HG03095 (cell line): Measurements from ENCODE around the gene SEC14L5.

Experiments used
- ATAC-seq: cut with Tn5 transposase; IDR thresholded peaks from one replicate; pipeline ENCODE4 v1.9.1; 2021; ENCODE audit warnings: moderate library complexity; ENCODE audit not compliant: unreplicated experiment

SEC14L5 gene

GRCh38 chr16:4957720-4958509, at the start of gene SEC14L5:
Gene SEC14L5 (plus strand): TSS chr16:4958330. CDS start chr16:4959324, 994 bp downstream.
- ATAC-seq, result peak; percentile 57

DNA sequence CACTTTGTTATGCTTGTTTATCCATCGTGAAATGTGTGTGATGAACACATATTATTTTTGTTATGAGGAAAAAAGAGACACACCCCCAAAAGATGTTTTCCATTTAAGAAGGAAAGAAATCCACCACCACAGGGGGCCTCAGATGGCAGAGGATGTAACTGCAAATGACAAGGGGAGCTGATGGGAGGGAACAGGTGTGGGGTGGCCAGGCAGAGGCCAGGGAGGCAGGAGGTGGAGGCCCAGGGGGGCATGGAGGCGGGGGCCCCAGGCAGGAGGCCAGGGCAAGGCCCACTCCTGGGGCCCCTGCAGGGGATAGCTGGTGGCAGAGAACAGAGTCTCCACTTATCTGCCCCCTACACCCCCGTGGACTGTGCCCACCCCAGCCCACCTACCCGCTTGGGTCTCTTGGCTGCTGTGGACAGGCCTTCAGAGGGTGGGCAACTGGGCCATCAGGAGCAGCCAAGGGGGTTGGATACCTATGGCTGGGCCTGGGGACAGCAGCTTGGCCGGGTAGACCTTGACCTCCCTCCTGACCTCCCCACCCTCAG, 49.2 kb upstream of the SEC14L5 start:
- ATAC-seq, result no peak

DNA sequence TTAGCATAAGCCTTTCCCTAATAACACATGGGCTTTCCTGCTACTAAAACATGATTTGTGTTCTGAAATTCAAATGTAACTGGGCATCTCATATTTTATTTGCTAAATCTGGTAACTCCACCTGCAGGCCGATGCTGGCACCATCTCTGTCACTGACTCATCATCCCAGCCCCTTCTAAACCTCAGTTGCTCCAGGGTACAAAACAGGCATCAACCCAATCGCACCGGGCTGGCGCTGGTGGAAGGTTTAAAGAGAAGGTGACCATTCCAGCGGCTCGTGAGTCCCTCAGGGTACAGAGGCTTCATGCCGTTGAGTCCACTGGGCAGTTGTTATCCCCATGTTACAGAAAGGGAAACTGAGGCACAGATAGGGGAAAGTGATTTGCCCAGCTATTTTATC, 48.3 kb upstream of the SEC14L5 start:
- no peak for ATAC-seq

DNA sequence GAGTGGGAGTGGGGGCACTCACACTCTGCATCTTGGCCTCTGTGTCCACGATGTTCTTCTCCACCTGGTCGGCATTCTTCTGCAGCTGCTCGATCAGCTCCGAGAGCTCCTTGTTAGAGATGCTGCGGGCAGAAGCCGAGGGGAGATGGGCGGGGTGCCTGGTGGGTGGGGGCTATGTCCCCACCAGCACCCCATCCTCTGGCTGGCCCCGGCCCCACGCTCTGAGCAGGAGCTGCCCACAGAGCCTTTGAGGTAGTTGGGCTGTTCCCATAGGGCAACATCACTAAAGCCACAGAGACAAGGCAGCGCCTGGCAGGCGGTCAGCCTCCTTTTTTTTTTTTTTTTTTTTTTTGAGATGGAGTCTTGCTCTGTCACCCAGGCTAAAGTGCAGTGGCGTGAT, 47.3 kb upstream of the SEC14L5 start:
- ATAC-seq, result no peak

GRCh38 chr16:4911970-4912386, 46.2 kb upstream of the SEC14L5 start:
- ATAC-seq, result no peak

DNA sequence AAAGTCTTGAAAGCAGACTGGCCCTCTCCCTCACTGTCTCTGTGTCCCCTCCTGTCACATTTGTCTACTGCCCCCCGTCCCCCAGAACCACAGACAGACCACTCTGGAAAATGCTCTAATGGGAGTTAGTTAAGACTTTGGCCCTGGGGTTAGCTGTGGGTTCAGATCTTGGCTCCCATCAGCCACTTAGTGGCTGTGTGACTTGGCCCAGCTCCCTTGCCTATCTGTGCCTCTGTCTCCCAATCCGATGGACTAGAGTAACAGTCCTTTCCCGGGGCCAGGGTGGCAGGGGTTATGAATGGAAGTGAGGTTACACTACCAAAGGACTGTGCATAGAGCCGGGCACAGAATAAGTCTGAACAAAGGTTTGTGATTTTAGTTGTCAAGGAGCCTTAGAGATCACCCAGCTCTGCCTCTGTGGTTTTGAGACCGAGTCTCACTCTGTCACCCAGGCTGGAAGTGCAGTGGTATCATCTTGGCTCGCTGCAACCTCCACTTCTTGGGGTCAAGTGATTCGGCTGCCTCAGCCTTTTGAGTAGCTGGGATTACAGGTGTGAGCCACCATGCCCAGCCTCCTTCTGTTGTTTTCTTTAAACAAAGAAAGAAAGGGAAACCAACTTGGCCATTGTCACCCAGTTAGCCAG, 44.9 kb upstream of the SEC14L5 start:
- no peak for ATAC-seq

GRCh38 chr16:4913774-4914525, 44.2 kb upstream of the SEC14L5 start:
- ATAC-seq, result no peak

GRCh38 chr16:4914528-4915225, 43.5 kb upstream of the SEC14L5 start:
- ATAC-seq, result no peak

- no peak for ATAC-seq
These were observed 42.8 kb upstream of the SEC14L5 start for GRCh38 chr16:4915226-4915761.

- ATAC-seq, result no peak
These were observed 41.0 kb upstream of the SEC14L5 start for GRCh38 chr16:4917117-4917516.

GRCh38 chr16:4918781-4919251, 39.3 kb upstream of the SEC14L5 start:
- no peak for ATAC-seq

GRCh38 chr16:4920826-4921225, 37.3 kb upstream of the SEC14L5 start:
- no peak for ATAC-seq

- no peak for ATAC-seq
These were observed 35.3 kb upstream of the SEC14L5 start for GRCh38 chr16:4922721-4923342.

- ATAC-seq, result no peak
These were observed 34.3 kb upstream of the SEC14L5 start for GRCh38 chr16:4923853-4924252.

- ATAC-seq, result no peak
These were observed 33.4 kb upstream of the SEC14L5 start for GRCh38 chr16:4924593-4925292.

GRCh38 chr16:4925293-4925607, 32.9 kb upstream of the SEC14L5 start:
- no peak for ATAC-seq

GRCh38 chr16:4925791-4926190, 32.3 kb upstream of the SEC14L5 start:
- ATAC-seq, result no peak

- no peak for ATAC-seq
These were observed 31.2 kb upstream of the SEC14L5 start for GRCh38 chr16:4926928-4927327.

DNA sequence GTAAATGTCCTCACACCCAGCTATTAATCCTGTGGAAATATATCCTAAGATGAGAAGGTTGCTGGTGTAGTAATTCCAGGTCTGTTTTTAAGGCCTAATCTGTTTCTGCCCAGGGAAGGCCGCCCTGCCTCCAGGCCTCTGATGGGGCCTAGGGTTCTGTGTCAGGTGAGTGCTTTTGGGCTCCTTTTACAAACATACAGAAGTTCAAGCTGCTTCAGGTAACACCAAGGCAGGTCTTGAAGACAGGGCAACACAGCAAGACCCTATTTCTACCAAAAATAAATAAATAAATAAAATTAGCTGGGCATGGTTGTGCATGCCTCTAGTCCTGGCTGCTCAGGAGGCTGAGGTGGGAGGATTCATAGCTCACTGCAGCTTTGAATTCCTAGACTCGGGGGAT, 30.5 kb upstream of the SEC14L5 start:
- ATAC-seq, result no peak

GRCh38 chr16:4928227-4928626, 29.9 kb upstream of the SEC14L5 start:
- ATAC-seq, result no peak
